ENCODE data around the gene SART3. TPM values are rescaled to one million over a fixed set of nuclear protein-coding genes. Genes with fewer than 3 reads are reported as not detected.

SART3 gene
- total RNA-seq, 4 donors from 2014 or later = 48.4 to 77.4 (median 72.1) TPM

GRCh38 chr12:108602976-108603704 is 42.2 kb upstream of the SART3 start:
- DNase-seq (ENCODE audit: low spot score in 2 of 2) = no peak
- intact Hi-C loops (cut with DNase I; ENCODE audit: low total_unique reads) = no loop called here
- 93 to 94% methylated on average over 9 to 14 of the region's 15 CpGs for whole genome bisulfite sequencing, 2 donors

GRCh38 chr12:108602209-108602705 is 41.3 kb upstream of the SART3 start:
- intact Hi-C loops (cut with DNase I; ENCODE audit: low total_unique reads) = no loop called here
- 96% methylated on average over 9 of the region's 9 CpGs for WGBS, 2 donors
- H3K4me3 ChIP-seq (ENCODE audit: low read depth, poor library complexity, severe bottlenecking) = no peak overlapping the region
- no peak for DNase-seq (ENCODE audit: low spot score in 2 of 2)
- TF ChIP-seq CTCF (IDR thresholded peaks at IDR 0.05) = no peak
- TF ChIP-seq POLR2A (IDR thresholded peaks at IDR 0.05) = no peak

More at GRCh38 chr12:108602976-108603704, 42.2 kb upstream of the SART3 start:
- TF ChIP-seq POLR2A (IDR thresholded peaks at IDR 0.05) = no peak
- TF ChIP-seq CTCF (IDR thresholded peaks at IDR 0.05) = no peak
- no peak overlapping the region for H3K4me3 ChIP-seq (ENCODE audit: low read depth, poor library complexity, severe bottlenecking)

- DNase-seq (ENCODE audit: low spot score in 2 of 2) = no peak
- WGBS, 2 donors = 68 to 72% methylated on average over 4 of the region's 4 CpGs
- intact Hi-C loops (cut with DNase I; ENCODE audit: low total_unique reads) = no loop called here
- TF ChIP-seq POLR2A (IDR thresholded peaks at IDR 0.05) (no peak), CTCF (IDR thresholded peaks at IDR 0.05) (no peak)
- H3K4me3 ChIP-seq (ENCODE audit: low read depth, poor library complexity, severe bottlenecking) = no peak overlapping the region
Measured at GRCh38 chr12:108600702-108601007, 39.7 kb upstream of the SART3 start.

- DNase-seq (ENCODE audit: low spot score in 2 of 2) = no peak
- WGBS, 2 donors = 82 to 91% methylated on average over 10 of the region's 10 CpGs
Measured at GRCh38 chr12:108599948-108600701, 39.2 kb upstream of the SART3 start.

GRCh38 chr12:108599541-108599940 is 38.6 kb upstream of the SART3 start:
- no peak for DNase-seq (ENCODE audit: low spot score in 2 of 2)
- intact Hi-C loops (cut with DNase I; ENCODE audit: low total_unique reads) = no loop called here
- TF ChIP-seq POLR2A (IDR thresholded peaks at IDR 0.05) (no peak), CTCF (IDR thresholded peaks at IDR 0.05) (no peak)
- whole genome bisulfite sequencing, 2 donors = 69 to 70% methylated on average over 6 of the region's 6 CpGs
- H3K4me3 ChIP-seq (ENCODE audit: low read depth, poor library complexity, severe bottlenecking) = no peak overlapping the region

More at GRCh38 chr12:108599948-108600701, 39.2 kb upstream of the SART3 start:
- TF ChIP-seq POLR2A (IDR thresholded peaks at IDR 0.05) (no peak), CTCF (IDR thresholded peaks at IDR 0.05) (no peak)
- no peak overlapping the region for H3K4me3 ChIP-seq (ENCODE audit: low read depth, poor library complexity, severe bottlenecking)
- intact Hi-C loops (cut with DNase I; ENCODE audit: low total_unique reads) = no loop called here
